ENCODE results near the gene UQCC5.

UQCC5 gene

DNA sequence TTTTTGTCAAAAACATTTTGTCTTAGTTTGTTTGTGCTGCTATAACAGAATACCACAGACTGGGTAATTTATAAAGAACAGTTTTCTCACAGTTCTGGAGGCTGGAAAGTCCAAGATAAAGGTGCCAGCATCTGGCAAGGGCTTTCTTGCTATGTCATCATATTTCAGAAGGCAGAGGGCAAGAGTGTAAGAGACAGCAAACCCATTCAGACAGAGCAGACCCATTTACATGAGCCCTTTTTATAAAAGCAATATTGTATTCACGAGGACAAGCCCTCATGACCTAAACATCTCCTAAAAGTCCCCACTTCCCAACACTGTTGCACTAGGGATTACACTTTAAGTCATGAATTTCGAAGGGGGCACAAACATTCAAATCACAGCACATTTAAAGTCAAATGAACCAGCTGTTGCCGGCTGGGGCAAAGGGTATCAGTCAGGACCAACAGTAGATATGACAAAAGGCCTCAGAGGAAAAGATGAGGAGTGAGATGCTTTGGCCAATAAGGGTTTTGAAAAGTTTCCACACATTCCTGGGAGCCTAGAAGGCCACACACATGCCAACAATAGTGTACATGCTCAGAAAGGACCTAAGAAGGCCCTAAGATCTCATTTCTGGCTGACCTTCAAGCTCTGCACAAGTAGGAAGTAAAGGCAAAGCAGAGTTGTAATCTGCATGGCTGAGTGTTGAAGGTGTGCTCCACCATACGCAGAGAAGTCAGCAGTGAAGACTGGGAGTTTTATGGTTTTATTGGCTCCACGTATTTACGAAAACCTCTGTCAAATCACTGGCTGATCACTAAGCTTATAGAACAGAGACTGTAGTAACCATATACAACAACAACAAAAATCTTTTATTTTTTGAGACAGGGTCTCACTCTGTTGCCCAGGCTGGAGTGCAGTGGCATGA is 37.9 kb downstream of the UQCC5 start:
- DNase-seq: no peak
